Measurements from ENCODE around the gene RPL27A. TPM values are rescaled to one million over a fixed set of nuclear protein-coding genes. Genes with fewer than 3 reads are reported as not detected.

The RPL27A gene
- total and polyA plus RNA-seq, 8 donors: 138 to 4,507 (median 1,038) TPM

DNA sequence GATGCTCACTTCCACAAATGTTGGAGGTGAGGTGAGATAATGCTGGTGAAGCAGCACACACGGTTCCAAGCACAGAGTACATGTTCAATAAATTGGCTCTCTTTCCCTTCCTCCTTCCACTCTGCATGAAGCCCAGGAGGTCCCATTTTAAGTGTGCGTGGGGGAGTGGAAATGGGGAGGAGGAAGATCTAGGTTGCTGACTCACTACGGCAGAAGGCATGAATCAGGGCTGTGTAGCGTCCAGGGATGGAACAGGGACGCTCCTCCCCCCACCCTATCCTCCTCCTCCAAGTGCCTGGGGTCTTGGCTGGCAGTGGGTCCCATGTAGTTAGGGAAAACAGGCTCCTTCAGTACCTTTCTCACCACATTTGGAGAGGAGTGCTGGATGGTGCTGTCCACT is 44.3 kb upstream of the RPL27A start:
- WGBS, 5 donors: 91 to 98% (median 91%) methylated on average over 5 of the region's 5 CpGs
- no peak overlapping the region for H3K27ac ChIP-seq
- H3K4me1 ChIP-seq: peaks cover 0 to 15% (median 1%) of the 10 kb centered on the region in 4 donors
- intact Hi-C loops (cut with DNase I; ENCODE audit: low total_unique reads): no loop called here
- DNase-seq: no peak
- H3K4me3 ChIP-seq: no peak overlapping the region
- peaks cover 11 to 100% (median 97%) of the 10 kb centered on the region in 4 donors for H3K36me3 ChIP-seq
- H3K27me3 ChIP-seq: no peaks in the 10 kb centered on the region
- TF ChIP-seq EP300 (IDR thresholded peaks at IDR 0.05) (no peak), POLR2A (IDR thresholded peaks at IDR 0.05) (no peak), POLR2AphosphoS5 (IDR thresholded peaks at IDR 0.05) (no peak)
- TF ChIP-seq, protein P1, sequence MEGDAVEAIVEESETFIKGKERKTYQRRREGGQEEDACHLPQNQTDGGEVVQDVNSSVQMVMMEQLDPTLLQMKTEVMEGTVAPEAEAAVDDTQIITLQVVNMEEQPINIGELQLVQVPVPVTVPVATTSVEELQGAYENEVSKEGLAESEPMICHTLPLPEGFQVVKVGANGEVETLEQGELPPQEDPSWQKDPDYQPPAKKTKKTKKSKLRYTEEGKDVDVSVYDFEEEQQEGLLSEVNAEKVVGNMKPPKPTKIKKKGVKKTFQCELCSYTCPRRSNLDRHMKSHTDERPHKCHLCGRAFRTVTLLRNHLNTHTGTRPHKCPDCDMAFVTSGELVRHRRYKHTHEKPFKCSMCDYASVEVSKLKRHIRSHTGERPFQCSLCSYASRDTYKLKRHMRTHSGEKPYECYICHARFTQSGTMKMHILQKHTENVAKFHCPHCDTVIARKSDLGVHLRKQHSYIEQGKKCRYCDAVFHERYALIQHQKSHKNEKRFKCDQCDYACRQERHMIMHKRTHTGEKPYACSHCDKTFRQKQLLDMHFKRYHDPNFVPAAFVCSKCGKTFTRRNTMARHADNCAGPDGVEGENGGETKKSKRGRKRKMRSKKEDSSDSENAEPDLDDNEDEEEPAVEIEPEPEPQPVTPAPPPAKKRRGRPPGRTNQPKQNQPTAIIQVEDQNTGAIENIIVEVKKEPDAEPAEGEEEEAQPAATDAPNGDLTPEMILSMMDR (IDR thresholded peaks at IDR 0.05): no peak
- H3K9me3 ChIP-seq: peaks cover 0 to 9% (median 0%) of the 10 kb centered on the region in 4 donors

DNA sequence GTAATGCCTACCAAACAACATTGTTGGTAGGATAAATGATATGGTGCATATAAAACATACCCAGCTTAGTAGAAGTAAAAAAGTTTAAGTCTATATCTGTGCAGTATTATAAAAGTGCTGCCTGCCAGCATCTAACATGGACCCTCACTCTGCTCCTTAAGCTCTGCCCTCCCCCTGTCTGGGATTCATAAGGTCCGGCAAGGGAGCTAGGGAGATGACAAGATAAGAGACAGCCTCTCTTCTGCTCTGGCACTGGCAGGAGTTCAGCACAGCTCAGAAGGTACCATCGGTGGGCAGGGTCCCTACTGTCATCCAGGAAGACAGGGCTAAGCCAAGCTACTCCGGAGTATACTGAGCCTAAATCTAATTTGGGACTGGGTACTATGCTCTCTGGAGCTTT is 42.9 kb upstream of the RPL27A start:
- TF ChIP-seq POLR2A (IDR thresholded peaks at IDR 0.05): no peak
- TF ChIP-seq EP300 (IDR thresholded peaks at IDR 0.05): no peak
- TF ChIP-seq, protein P1 (IDR thresholded peaks at IDR 0.05): no peak
- no peak for TF ChIP-seq POLR2AphosphoS5 (IDR thresholded peaks at IDR 0.05)
- Histone ChIP-seq H3K36me3 (peaks cover 7 to 98% (median 94%) of the 10 kb centered on the region in 4 donors), H3K4me1 (peaks cover 0 to 15% (median 1%) of the 10 kb centered on the region in 4 donors), H3K27me3 (no peaks in the 10 kb centered on the region), H3K4me3 (no peak overlapping the region), H3K27ac (no peak overlapping the region), H3K9me3 (peaks cover 0 to 9% (median 0%) of the 10 kb centered on the region in 4 donors)
- DNase-seq: no peak
- intact Hi-C loops (cut with DNase I; ENCODE audit: low total_unique reads): no loop called here
- 88 to 93% (median 92%) methylated on average over 3 of the region's 3 CpGs for WGBS, 5 donors

DNA sequence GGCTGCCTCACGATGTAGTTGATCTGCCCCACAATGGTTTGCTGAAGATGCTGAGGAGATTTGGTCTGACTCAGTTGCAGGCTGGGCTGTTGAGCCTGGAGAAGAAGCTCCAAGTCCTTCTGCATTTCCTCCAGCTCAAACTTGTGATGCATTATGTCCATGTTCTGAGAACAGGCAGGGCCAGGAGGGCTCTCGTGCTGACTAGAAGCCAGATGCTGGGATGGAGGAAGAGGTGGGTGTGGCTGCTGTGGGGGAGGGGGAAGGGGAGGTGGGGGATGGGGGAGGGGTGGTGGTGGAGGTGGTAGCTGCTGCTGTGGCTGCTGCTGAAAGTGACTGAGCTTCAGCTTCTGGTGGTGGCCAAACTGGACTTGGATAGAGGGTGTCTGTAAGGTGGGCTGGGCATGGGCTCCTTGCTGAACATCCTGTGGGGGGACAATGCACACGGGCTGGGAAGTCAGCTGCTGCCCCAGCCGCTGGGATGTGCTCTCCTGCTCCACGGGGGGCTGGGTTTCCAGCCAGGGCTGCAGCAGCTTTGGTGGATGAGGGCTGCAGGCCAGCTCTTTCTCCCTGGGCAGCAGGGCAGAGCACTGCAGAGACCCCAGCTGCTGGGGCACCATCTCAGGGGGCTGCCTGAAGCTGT is 42.2 kb upstream of the RPL27A start:
- Histone ChIP-seq H3K36me3 (peaks cover 6 to 98% (median 94%) of the 10 kb centered on the region in 4 donors), H3K27me3 (no peaks in the 10 kb centered on the region), H3K9me3 (peaks cover 0 to 9% (median 0%) of the 10 kb centered on the region in 4 donors), H3K27ac (no peak overlapping the region), H3K4me3 (no peak overlapping the region), H3K4me1 (peaks cover 0 to 15% (median 1%) of the 10 kb centered on the region in 4 donors)
- 57 to 76% (median 63%) methylated on average over 5 of the region's 5 CpGs for WGBS, 5 donors
- TF ChIP-seq POLR2AphosphoS5 (IDR thresholded peaks at IDR 0.05): no peak
- TF ChIP-seq EP300 (IDR thresholded peaks at IDR 0.05): no peak
- TF ChIP-seq, protein P1 (IDR thresholded peaks at IDR 0.05): no peak
- TF ChIP-seq POLR2A (IDR thresholded peaks at IDR 0.05): no peak
- DNase-seq: no peak
- intact Hi-C loops (cut with DNase I; ENCODE audit: low total_unique reads): no loop called here

DNA sequence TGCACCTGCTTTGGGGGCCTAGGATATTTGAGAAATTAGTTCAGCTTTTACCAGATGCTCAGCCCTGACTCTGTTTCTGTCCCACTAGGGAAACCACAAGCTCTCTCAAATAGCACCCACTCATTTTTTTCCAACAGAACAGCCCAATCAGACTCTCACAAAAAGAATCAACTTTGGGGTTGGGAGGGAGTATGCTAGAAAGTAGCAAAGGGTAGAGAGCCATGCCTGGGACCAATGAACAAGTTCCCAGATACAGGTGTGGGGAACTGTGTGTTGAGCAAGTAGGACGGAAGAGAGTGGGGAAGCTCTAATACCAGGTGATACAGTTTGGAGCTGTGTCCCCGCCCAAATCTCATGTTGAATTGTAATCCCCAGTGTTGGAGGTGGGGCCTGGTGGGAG is 41.3 kb upstream of the RPL27A start:
- intact Hi-C loops (cut with DNase I; ENCODE audit: low total_unique reads): no loop called here

More for the DNA sequence above, 41.3 kb upstream of the RPL27A start:
- peaks cover 6 to 98% (median 94%) of the 10 kb centered on the region in 4 donors for H3K36me3 ChIP-seq
- no peak overlapping the region for H3K27ac ChIP-seq
- H3K27me3 ChIP-seq: no peaks in the 10 kb centered on the region
- no peak overlapping the region for H3K4me3 ChIP-seq
- WGBS, 5 donors: 84 to 98% (median 92%) methylated on average over 2 of the region's 2 CpGs
- peaks cover 0 to 3% (median 0%) of the 10 kb centered on the region in 4 donors for H3K9me3 ChIP-seq
- TF ChIP-seq POLR2AphosphoS5 (IDR thresholded peaks at IDR 0.05): no peak
- TF ChIP-seq, protein P1 (IDR thresholded peaks at IDR 0.05): no peak
- H3K4me1 ChIP-seq: peaks cover 0 to 15% (median 1%) of the 10 kb centered on the region in 4 donors
- no peak for DNase-seq
